H1 (cell line): ENCODE results near the gene CNPY3. TPM values are rescaled to one million over a fixed set of nuclear protein-coding genes. Genes with fewer than 3 reads are reported as not detected.
A peak's percentile ranks its signal among the peaks of the same experiment; 100 is the strongest.

Source experiments
- CTCF ChIA-PET: fragments of 300-600 bp; sonication (Branson Sonifier 250); formaldehyde crosslinking; loops from one replicate; lab custom pipeline; 2021; ENCODE audit not compliant: partially characterized antibody; lab: Charles Lee
- POLR2A ChIA-PET: fragments of 300-600 bp; sonication (Branson Sonifier 250); formaldehyde crosslinking; loops from one replicate; lab custom pipeline; 2021; ENCODE audit warnings: inconsistent platforms; ENCODE audit not compliant: partially characterized antibody; lab: Charles Lee
- DNase-seq, 2 experiments: peaks; one replicate each; pipeline versions ENCODE4 v3.0.0 to v3.0.0-alpha.2; 2010 to 2022; ENCODE audit warnings: low spot score in 2 of 2, low read depth in 1 of 2, mixed read lengths in 1 of 2
- FAIRE-seq: peaks from 2 replicates; lab custom pipeline; 2011; peaks lifted over from hg19 to GRCh38; lab: Jason Lieb, UNC
- H2AFZ ChIP-seq: 2 replicates; pipeline ENCODE4 v1.8.1; 2012; ENCODE audit warnings: low read length, inconsistent platforms
- H2AK5ac ChIP-seq: 2 replicates; pipeline ENCODE4 v1.6.1; 2013; ENCODE audit warnings: low read depth, low read length
- H2BK120ac ChIP-seq: replicated peaks from 2 replicates; pipeline ENCODE3; 2013; ENCODE audit warnings: low read depth, low read length, inconsistent platforms
- H2BK12ac ChIP-seq: 2 replicates; pipeline ENCODE4 v1.6.1; 2013; ENCODE audit warnings: low read depth, low read length
- H2BK15ac ChIP-seq: 2 replicates; pipeline ENCODE4 v1.6.1; 2013; ENCODE audit warnings: low read length
- H2BK20ac ChIP-seq: 2 replicates; pipeline ENCODE4 v1.6.1; 2013; ENCODE audit warnings: low read length
- H2BK5ac ChIP-seq: 2 replicates; pipeline ENCODE4 v1.6.1; 2013; ENCODE audit warnings: low read depth, low read length
- H3K14ac ChIP-seq: 2 replicates; pipeline ENCODE4 v1.6.1; 2013; ENCODE audit warnings: inconsistent platforms; ENCODE audit not compliant: insufficient read length
- H3K18ac ChIP-seq: 2 replicates; pipeline ENCODE4 v1.6.1; 2013; ENCODE audit warnings: low read length; ENCODE audit errors: extremely low read depth
- H3K23ac ChIP-seq: 2 replicates; pipeline ENCODE4 v1.6.1; 2013; ENCODE audit warnings: inconsistent platforms; ENCODE audit not compliant: insufficient read length
- H3K23me2 ChIP-seq: 2 replicates; pipeline ENCODE4 v1.6.1; 2013; ENCODE audit warnings: low read depth, low read length
- H3K27ac ChIP-seq: 2 replicates; pipeline ENCODE4 v1.6.1; 2011; ENCODE audit warnings: low read depth, low read length, inconsistent platforms
- H3K27me3 ChIP-seq, 4 experiments: replicated peaks in 1 of 4; 1 replicate in 1 of 4; 2 replicates in 3 of 4; pipeline versions ENCODE4 v1.6.1 to v1.8.1; 2011 to 2013; ENCODE audit warnings: low read length in 3 of 4, mild to moderate bottlenecking in 3 of 4, inconsistent platforms in 2 of 4, mixed read lengths in 2 of 4, moderate library complexity in 1 of 4; ENCODE audit not compliant: control insufficient read depth in 3 of 4, insufficient read depth in 3 of 4; ENCODE audit errors: extremely low read depth in 1 of 4
- H3K36me3 ChIP-seq, 4 experiments: 2 replicates each; pipeline versions ENCODE4 v1.6.1 to v1.8.1; 2011 to 2013; ENCODE audit warnings: mild to moderate bottlenecking in 4 of 4, low read length in 3 of 4, moderate library complexity in 2 of 4, control low read depth in 1 of 4, inconsistent platforms in 1 of 4; ENCODE audit not compliant: insufficient read depth in 4 of 4, control insufficient read depth in 2 of 4
- H3K4ac ChIP-seq: replicated peaks from 2 replicates; pipeline ENCODE3; 2013; ENCODE audit warnings: low read length, low read depth, mixed read lengths, inconsistent platforms; ENCODE audit not compliant: insufficient read length
- H3K4me1 ChIP-seq, 4 experiments: replicated peaks in 1 of 4; 1 replicate in 1 of 4; 2 replicates in 3 of 4; pipeline versions ENCODE4 v1.6.1 to v1.8.1; 2011 to 2013; ENCODE audit warnings: low read length in 3 of 4, inconsistent platforms in 2 of 4, mixed read lengths in 1 of 4; ENCODE audit not compliant: insufficient read depth in 4 of 4, control insufficient read depth in 3 of 4
- H3K4me2 ChIP-seq, 2 experiments: 2 replicates each; pipeline versions ENCODE4 v1.6.1 to v1.8.1; 2011 to 2013; ENCODE audit warnings: low read depth in 2 of 2, low read length in 2 of 2, control low read depth in 1 of 2, inconsistent platforms in 1 of 2, mild to moderate bottlenecking in 1 of 2; ENCODE audit not compliant: insufficient read depth in 1 of 2
- H3K4me3 ChIP-seq, 4 experiments: fragments of 200-600, 300-600 bp in 1 of 4; sonication (generic), shearing (Covaris generic), sonication (Bioruptor Twin) in 1 of 4; 2 replicates each; pipeline versions ENCODE4 v1.5.1 to v1.8.1; 2011 to 2016; ENCODE audit warnings: low read length in 4 of 4, low read depth in 3 of 4, control low read depth in 2 of 4, inconsistent platforms in 2 of 4, mild to moderate bottlenecking in 2 of 4, mixed read lengths in 1 of 4, moderate library complexity in 1 of 4; ENCODE audit not compliant: insufficient read depth in 2 of 4; ENCODE audit errors: extremely low read depth in 1 of 4
- H3K56ac ChIP-seq: replicated peaks from 2 replicates; pipeline ENCODE3; 2013; ENCODE audit warnings: low read depth, mild to moderate bottlenecking, mixed read lengths, low read length, inconsistent platforms; ENCODE audit not compliant: insufficient read length
- H3K79me1 ChIP-seq: 2 replicates; pipeline ENCODE4 v1.6.1; 2013; ENCODE audit warnings: low read depth, low read length, control low read depth
- H3K79me2 ChIP-seq, 2 experiments: 2 replicates each; pipeline versions ENCODE4 v1.6.1 to v1.8.1; 2012 to 2013; ENCODE audit warnings: low read length in 2 of 2, mild to moderate bottlenecking in 2 of 2, inconsistent platforms in 1 of 2; ENCODE audit not compliant: insufficient read depth in 2 of 2, control insufficient read depth in 1 of 2
- H3K9ac ChIP-seq, 4 experiments: replicated peaks in 1 of 4; 1 replicate in 1 of 4; 2 replicates in 3 of 4; pipeline versions ENCODE4 v1.6.1 to v1.8.1; 2011 to 2013; ENCODE audit warnings: low read depth in 3 of 4, low read length in 3 of 4, control low read depth in 2 of 4, mild to moderate bottlenecking in 2 of 4, moderate library complexity in 2 of 4, inconsistent platforms in 1 of 4; ENCODE audit errors: extremely low read depth in 1 of 4
- H3K9me3 ChIP-seq, 2 experiments: 2 replicates each; pipeline versions ENCODE4 v1.6.1 to v1.8.1; 2012 to 2013; ENCODE audit warnings: mild to moderate bottlenecking in 2 of 2, moderate library complexity in 2 of 2, control low read depth in 1 of 2, inconsistent platforms in 1 of 2, low read depth in 1 of 2, low read length in 1 of 2, mixed read lengths in 1 of 2; ENCODE audit not compliant: insufficient read depth in 2 of 2
- H4K20me1 ChIP-seq, 2 experiments: replicated peaks in 1 of 2; 2 replicates each; pipeline versions ENCODE3 to v1.8.1; 2011 to 2013; ENCODE audit warnings: inconsistent platforms in 2 of 2, low read length in 2 of 2, mild to moderate bottlenecking in 1 of 2; ENCODE audit not compliant: insufficient read depth in 2 of 2, control insufficient read depth in 1 of 2
- H4K5ac ChIP-seq: 2 replicates; pipeline ENCODE4 v1.6.1; 2013; ENCODE audit warnings: low read length, low read depth, mixed read lengths, inconsistent platforms; ENCODE audit not compliant: insufficient read length
- H4K8ac ChIP-seq: 2 replicates; pipeline ENCODE4 v1.8.0; 2013; ENCODE audit warnings: mild to moderate bottlenecking, moderate library complexity, low read length, inconsistent platforms; ENCODE audit not compliant: insufficient read depth; ENCODE audit errors: extremely low read depth
- H4K91ac ChIP-seq: replicated peaks from 2 replicates; pipeline ENCODE3; 2013; ENCODE audit warnings: low read length, mixed read lengths, inconsistent platforms; ENCODE audit not compliant: insufficient read length
- CTCF ChIP-seq, 3 experiments: IDR thresholded peaks; 1 replicate in 2 of 3; 2 replicates in 1 of 3; pipeline versions ENCODE4 v1.5.1 to v1.6.1; 2011; ENCODE audit warnings: low read length in 3 of 3, mild to moderate bottlenecking in 3 of 3, inconsistent platforms in 2 of 3, low read depth in 1 of 3, moderate library complexity in 1 of 3; ENCODE audit not compliant: insufficient read depth in 1 of 3; ENCODE audit errors: control extremely low read depth in 1 of 3
- JUND ChIP-seq: IDR thresholded peaks from 2 replicates; pipeline ENCODE4 v1.6.1; 2011; ENCODE audit warnings: mild to moderate bottlenecking, improper control_type of control experiment, low read length
- MAFK ChIP-seq: IDR thresholded peaks from 2 replicates; pipeline ENCODE4 v1.6.1; 2012; ENCODE audit warnings: low read depth, mild to moderate bottlenecking, improper control_type of control experiment, low read length
- NANOG ChIP-seq: IDR thresholded peaks from 2 replicates; pipeline ENCODE4 v1.6.1; 2011; ENCODE audit warnings: low read length, low read depth, mild to moderate bottlenecking, inconsistent platforms; ENCODE audit not compliant: insufficient read depth, poor library complexity, severe bottlenecking
- RBBP5 ChIP-seq: IDR thresholded peaks from 2 replicates; pipeline ENCODE4 v1.7.1; 2012; ENCODE audit warnings: low read depth, mild to moderate bottlenecking, inconsistent platforms, low read length, moderate library complexity, borderline replicate concordance
- SP1 ChIP-seq: IDR thresholded peaks from 2 replicates; pipeline ENCODE4 v1.6.1; 2011; ENCODE audit warnings: low read depth, low read length
- SP4 ChIP-seq: IDR thresholded peaks from 2 replicates; pipeline ENCODE4 v1.6.1; 2012; ENCODE audit warnings: low read length, inconsistent platforms
- TAF1 ChIP-seq: IDR thresholded peaks from 2 replicates; pipeline ENCODE4 v1.6.1; 2011; ENCODE audit warnings: mild to moderate bottlenecking, low read depth, low read length
- TCF12 ChIP-seq: IDR thresholded peaks from 2 replicates; pipeline ENCODE4 v1.6.1; 2011; ENCODE audit warnings: low read depth, mild to moderate bottlenecking, low read length
- WGBS, 2 experiments: shearing (Covaris generic) in 1 of 2; methylation state at CpG; one replicate each; pipeline versions ENCODE4 v1.1.6 to v1.1.7; 2013 to 2015; ENCODE audit warnings: low lambda C conversion rate in 2 of 2, mixed read lengths in 2 of 2, inconsistent platforms in 1 of 2, low coverage in 1 of 2, missing lambda C conversion rate in 1 of 2; ENCODE audit not compliant: insufficient replicate concordance in 2 of 2, insufficient coverage in 1 of 2, insufficient read length in 1 of 2; ENCODE audit errors: extremely low coverage in 1 of 2, missing lambda C conversion rate in 1 of 2; 5-methylcytosine and 5-hydroxymethylcytosine counted together
- polyA plus RNA-seq, 7 experiments: library from polyadenylated mRNA; depleted of rRNA in 3 of 7; stranded (reverse) in 5 of 7; unstranded in 2 of 7; fragments of >200 nt in 5 of 7; fragments of 200-250 nt in 2 of 7; gene quantifications; 1 replicate in 5 of 7; 2 replicates in 1 of 7; 4 replicates in 1 of 7; pipeline versions ENCODE4 v1.2.1 to v1.2.3, GENCODE V29; 2011 to 2013; ENCODE audit warnings: missing spikeins in 2 of 7, mixed read lengths in 2 of 7
- total RNA-seq: library from RNA; stranded (reverse); fragmentation: NEBNext Ultra II Directional; extraction: Animal tissue kit (Norgen Biotek cat#: 25700); gene quantifications from 2 replicates; pipeline ENCODE4 v1.2.1, GENCODE V29; 2021

Gene CNPY3
- total and polyA plus RNA-seq, 2 of the 8 experiments (the other 6 are each of a cell fraction or from before 2014, with no cell fraction given): 49.6 to 64.5 TPM

- Histone ChIP-seq H3K9ac (peak overlapping the region in 2 of 4 experiments; percentile 40 to 83; a peak in 5 of 7 replicates), H3K56ac (no peak overlapping the region), H2AK5ac (no peak overlapping the region), H3K14ac (no peak overlapping the region), H3K4me2 (peak overlapping the region; percentile 91 to 97), H3K79me2 (peaks cover 0 to 3% of the 10 kb centered on the region in 2 experiments; a peak in 1 of 4 replicates), H4K8ac (no peak overlapping the region), H2BK20ac (no peak overlapping the region), H3K4me3 (peak overlapping the region; percentile 67 to 92 (median 70); a peak in 7 of 8 replicates), H2BK120ac (no peak overlapping the region), H2BK5ac (peak overlapping the region; percentile 18; the same call in 1 of the 2 replicates), H2BK12ac (no peak overlapping the region), H3K23me2 (peaks cover 12% of the 10 kb centered on the region), H4K20me1 (peaks cover 0 to 1% of the 10 kb centered on the region in 2 experiments), H4K5ac (peak overlapping the region; percentile 20), H3K23ac (no peak overlapping the region), H3K18ac (peak overlapping the region; percentile 44; the same call in 1 of the 2 replicates), H3K4ac (peak overlapping the region; percentile 22), H3K27me3 (no peaks in the 10 kb centered on the region), H3K4me1 (peaks cover 4 to 10% (median 6%) of the 10 kb centered on the region in 4 experiments; a peak in 3 of 7 replicates), H3K27ac (no peak overlapping the region), H2AFZ (peak overlapping the region; percentile 90), H3K79me1 (no peaks in the 10 kb centered on the region; the same call in 1 of the 2 replicates), H4K91ac (no peak overlapping the region), H3K9me3 (no peaks in the 10 kb centered on the region), H2BK15ac (peak overlapping the region; percentile 66), H3K36me3 (no peaks in the 10 kb centered on the region)
- 68% methylated on average over 9 of the region's 9 CpGs; no CpG with 5 or more reads in 1 of the 2 experiments for WGBS, 2 experiments
- FAIRE-seq (no peak), DNase-seq (no peak)
- POLR2A ChIA-PET: interaction anchor here (0.6 to 3.8 kb wide), 22 partner anchors 8 to 495 kb away, joined by 3 to 27 read pairs (median 4); partner anchors contain the start of genes CNPY3, CUL7, GNMT and KLC4
- CTCF ChIA-PET: interaction anchor here (0.8 to 4.4 kb wide), 10 partner anchors 9 to 288 kb away, joined by 3 to 33 read pairs (median 4); no protein-coding TSS in a partner anchor
- no peak for TF ChIP-seq JUND
- TF ChIP-seq RBBP5: no peak
- no peak for TF ChIP-seq SP4
- TF ChIP-seq CTCF (IDR thresholded peaks at IDR 0.05; ENCODE audit: control extremely low read depth in 1 of 3, insufficient read depth in 1 of 3, low read depth in 1 of 3, low read length in 3 of 3): no peak
- TF ChIP-seq MAFK: no peak
- TF ChIP-seq SP1: no peak
- TF ChIP-seq TAF1: no peak
- TF ChIP-seq NANOG: no peak
- no peak for TF ChIP-seq TCF12
Measured at GRCh38 chr6:42979523-42980177, 50.4 kb downstream of the CNPY3 start.
